ENCODE measurements around the gene PDSS2. TPM values are rescaled to one million over a fixed set of nuclear protein-coding genes. Genes with fewer than 3 reads are reported as not detected.

PDSS2 gene
- total RNA-seq, 1 experiment from 2014 or later = 12.1 TPM

- Histone ChIP-seq H4K20me1 (ENCODE audit: control insufficient read depth, insufficient read depth, insufficient read length) (no peaks in the 10 kb centered on the region), H2BK120ac (ENCODE audit: low read depth, low read length, poor library complexity, severe bottlenecking) (no peak overlapping the region), H2BK12ac (ENCODE audit: insufficient read length, low read depth, low read length) (no peak overlapping the region), H3K4ac (ENCODE audit: low read depth, low read length) (no peak overlapping the region), H3K79me1 (ENCODE audit: insufficient read depth, low read depth, low read length, poor library complexity, severe bottlenecking) (peaks cover 3% of the 10 kb centered on the region), H3K27ac (ENCODE audit: insufficient read length, low read depth, low read length) (no peak overlapping the region), H3K4me2 (ENCODE audit: insufficient read depth, insufficient read length, low read length) (no peak overlapping the region), H4K5ac (ENCODE audit: insufficient read length, low read depth, low read length) (no peak overlapping the region), H2BK20ac (ENCODE audit: low read depth, low read length, poor library complexity, severe bottlenecking) (no peak overlapping the region), H2AK5ac (ENCODE audit: insufficient read length, low read length) (no peak overlapping the region), H2AFZ (ENCODE audit: low read length) (no peak overlapping the region), H3K56ac (ENCODE audit: insufficient read length, low read depth, low read length) (no peak overlapping the region), H3K27me3 (ENCODE audit: insufficient read depth, low read length) (no peaks in the 10 kb centered on the region), H2BK15ac (ENCODE audit: low read depth, low read length) (no peak overlapping the region), H3K9me3 (ENCODE audit: control insufficient read depth, low read depth, low read length) (no peaks in the 10 kb centered on the region), H3K14ac (ENCODE audit: insufficient read depth, low read length) (no peak overlapping the region), H3K23ac (ENCODE audit: insufficient read length, low read depth, low read length) (no peak overlapping the region), H3K9ac (ENCODE audit: extremely low read depth, insufficient read length, low read length) (no peak overlapping the region), H3T11ph (ENCODE audit: low read length) (no peak overlapping the region), H4K8ac (replicated peaks; ENCODE audit: insufficient read length, low read depth, low read length) (no peak overlapping the region), H2BK5ac (ENCODE audit: insufficient read length, low read length) (no peak overlapping the region), H4K91ac (ENCODE audit: insufficient read length, low read depth, low read length) (no peak overlapping the region), H3K18ac (ENCODE audit: insufficient read length, low read depth, low read length) (no peak overlapping the region), H3K79me2 (ENCODE audit: insufficient read depth, low read length) (no peaks in the 10 kb centered on the region), H3K23me2 (ENCODE audit: insufficient read length, low read depth, low read length, poor library complexity, severe bottlenecking) (no peaks in the 10 kb centered on the region), H3K4me1 (ENCODE audit: insufficient read depth, low read length) (peaks cover 6% of the 10 kb centered on the region)
- H3K27ac Mint-ChIP-seq = peak overlapping the region in 1 of 3 experiments; percentile 84; a peak in 2 of 7 replicates
- H3K36me3 Mint-ChIP-seq (ENCODE audit: insufficient read depth in 1 of 3, low read depth in 3 of 3) = peaks cover 4 to 5% (median 4%) of the 10 kb centered on the region in 3 experiments; a peak in 6 of 7 replicates
- H3K4me3 Mint-ChIP-seq = no peak overlapping the region
- H3K4me1 Mint-ChIP-seq = peaks cover 39 to 40% of the 10 kb centered on the region in 2 experiments
- H3K9me3 Mint-ChIP-seq = peaks cover 4% of the 10 kb centered on the region in 2 experiments
- WGBS (ENCODE audit: extremely low coverage, insufficient read length, low lambda C conversion rate) = no CpG with 5 or more reads among the region's 2 CpGs
- no peak for TF ChIP-seq CTCF (conservative IDR thresholded peaks at IDR 0.05)
- H3K27me3 Mint-ChIP-seq (ENCODE audit: low read depth) = no peaks in the 10 kb centered on the region
- DNase-seq = no peak
Observed at GRCh38 chr6:107409942-107410341, 49.4 kb downstream of the PDSS2 start.
